Islet precursor cell (in vitro differentiated cells): ENCODE data around the gene CRHBP.
"Not testable (repeated sequence)": the region's sequence is repeated elsewhere in the genome, so short reads cannot be mapped to it uniquely, and the experiment has no call there.

ENCODE experiments used
- DNase-seq: peaks from one replicate; pipeline ENCODE4 v3.0.0-alpha.2; 2018

Gene CRHBP, protein sequence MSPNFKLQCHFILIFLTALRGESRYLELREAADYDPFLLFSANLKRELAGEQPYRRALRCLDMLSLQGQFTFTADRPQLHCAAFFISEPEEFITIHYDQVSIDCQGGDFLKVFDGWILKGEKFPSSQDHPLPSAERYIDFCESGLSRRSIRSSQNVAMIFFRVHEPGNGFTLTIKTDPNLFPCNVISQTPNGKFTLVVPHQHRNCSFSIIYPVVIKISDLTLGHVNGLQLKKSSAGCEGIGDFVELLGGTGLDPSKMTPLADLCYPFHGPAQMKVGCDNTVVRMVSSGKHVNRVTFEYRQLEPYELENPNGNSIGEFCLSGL

DNA sequence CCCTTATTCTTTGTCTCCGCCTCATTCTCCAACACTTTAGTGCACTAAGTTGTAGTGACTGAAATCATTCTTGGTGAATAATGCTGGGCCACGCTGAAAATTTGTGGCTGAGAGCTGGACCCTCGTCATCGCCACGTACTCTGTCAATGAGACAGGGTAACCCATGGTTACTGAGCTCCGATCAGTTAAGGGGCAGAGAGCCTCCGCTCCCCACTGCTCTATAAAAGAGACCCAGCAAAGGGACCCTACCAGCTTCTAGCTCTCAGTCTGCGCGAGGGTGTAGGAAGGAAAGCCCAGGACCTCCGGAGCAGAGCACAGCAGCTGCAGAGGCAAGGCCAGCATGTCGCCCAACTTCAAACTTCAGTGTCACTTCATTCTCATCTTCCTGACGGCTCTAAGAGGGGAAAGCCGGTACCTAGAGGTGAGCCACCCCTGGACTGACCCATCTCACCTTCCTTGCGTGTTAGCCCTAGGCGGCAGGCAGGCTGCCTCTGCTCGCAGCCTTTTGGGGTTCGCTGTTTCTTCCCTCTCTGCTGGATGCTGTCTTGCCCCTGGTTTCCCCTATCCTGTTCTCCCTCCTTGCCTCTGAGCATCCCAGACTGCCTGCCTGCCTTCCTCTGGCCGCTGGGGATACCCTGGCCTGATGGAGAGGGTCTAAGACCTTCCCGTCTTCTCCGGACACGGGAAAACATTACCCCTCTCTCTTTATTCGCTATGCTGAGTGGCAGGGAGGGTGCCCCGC, at the start of gene CRHBP:
Gene CRHBP, plus strand, starts transcription at position 251 of the 742 bp plus-strand sequence. Its CDS starts 90 bp downstream, at position 341.
- peak; percentile 60 for DNase-seq

DNA sequence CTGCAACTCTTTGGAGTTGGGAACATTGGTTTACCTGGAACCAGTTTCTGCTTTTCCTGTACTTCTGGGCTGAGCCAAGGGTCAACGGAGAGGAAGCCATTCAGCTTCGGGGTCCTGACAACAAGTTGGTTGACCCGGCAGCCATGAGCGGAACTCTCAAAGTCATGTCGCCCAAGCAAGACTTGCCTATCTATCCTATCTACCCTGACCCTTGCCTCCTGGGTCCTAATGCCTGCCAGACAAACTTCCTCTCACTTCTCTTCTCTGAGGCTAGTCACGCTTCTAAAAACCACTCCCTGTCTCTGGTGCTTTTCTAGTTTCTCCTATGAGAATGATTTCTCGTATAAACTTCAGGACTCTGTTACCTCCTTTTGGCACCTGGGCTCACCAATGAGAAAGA, 44.7 kb upstream of the CRHBP start:
- no peak for DNase-seq

- not testable (repeated sequence) for DNase-seq
These were observed 42.4 kb upstream of the CRHBP start for GRCh38 chr5:76910344-76910933.

- not testable (repeated sequence) for DNase-seq
These were observed 38.2 kb upstream of the CRHBP start for GRCh38 chr5:76914671-76915070.

DNA sequence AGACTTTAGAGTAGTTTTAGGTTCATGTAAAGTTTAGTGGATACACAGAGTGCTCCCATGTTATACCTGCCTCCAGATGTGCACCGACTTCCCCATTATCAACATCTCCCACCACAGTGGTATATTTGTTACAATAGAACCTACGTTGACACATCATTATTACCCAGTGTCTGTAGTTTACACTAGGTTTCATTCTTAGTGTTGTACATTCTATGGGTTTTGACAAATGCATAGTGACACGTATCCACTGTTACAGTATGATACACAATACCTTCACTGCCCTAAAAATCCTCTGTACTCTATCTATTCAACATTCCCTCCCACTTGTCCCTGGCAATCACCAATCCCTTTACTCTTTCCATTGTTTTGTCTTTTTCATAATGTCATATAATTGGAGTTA, 34.3 kb upstream of the CRHBP start:
- DNase-seq, result no peak

- DNase-seq, result no peak
These were observed 32.4 kb upstream of the CRHBP start for GRCh38 chr5:76920491-76920890.

DNA sequence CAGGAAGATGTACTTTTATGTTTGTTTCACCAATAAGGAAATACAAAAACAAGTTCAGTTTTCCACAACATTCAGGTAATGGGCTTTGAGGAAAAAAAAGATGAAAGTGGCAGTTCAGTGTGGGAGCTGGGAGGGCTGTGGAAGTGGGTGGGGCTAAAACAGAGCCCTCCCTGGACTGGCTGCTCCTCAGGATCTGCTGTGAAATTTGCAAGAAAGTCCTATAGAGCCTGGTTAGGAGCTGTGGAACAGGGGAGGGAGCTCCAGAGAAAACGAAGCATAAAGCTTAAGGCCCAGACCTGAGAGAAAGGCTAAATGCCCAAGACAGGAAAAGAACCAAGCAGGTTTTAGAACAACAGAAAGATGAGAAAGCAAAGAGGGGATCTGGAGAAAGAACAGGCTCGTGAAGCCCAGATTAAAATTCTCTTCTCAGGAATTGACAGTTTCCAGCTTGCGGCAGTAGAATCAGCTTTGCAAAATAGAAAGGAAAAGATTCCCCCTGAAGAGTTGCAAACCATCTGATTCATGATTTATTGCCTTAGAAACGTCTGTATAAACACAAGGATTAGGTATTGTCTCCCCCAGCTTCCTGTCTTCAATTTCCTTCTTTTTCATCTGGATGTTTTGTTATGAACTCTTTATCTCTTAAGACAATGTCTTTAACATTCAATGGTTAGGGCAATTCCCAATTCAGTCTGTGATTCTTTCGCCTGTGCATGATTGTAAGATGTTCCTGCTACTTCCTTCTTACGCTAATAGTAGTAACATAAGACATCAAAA, 26.3 kb upstream of the CRHBP start:
- no peak for DNase-seq

DNA sequence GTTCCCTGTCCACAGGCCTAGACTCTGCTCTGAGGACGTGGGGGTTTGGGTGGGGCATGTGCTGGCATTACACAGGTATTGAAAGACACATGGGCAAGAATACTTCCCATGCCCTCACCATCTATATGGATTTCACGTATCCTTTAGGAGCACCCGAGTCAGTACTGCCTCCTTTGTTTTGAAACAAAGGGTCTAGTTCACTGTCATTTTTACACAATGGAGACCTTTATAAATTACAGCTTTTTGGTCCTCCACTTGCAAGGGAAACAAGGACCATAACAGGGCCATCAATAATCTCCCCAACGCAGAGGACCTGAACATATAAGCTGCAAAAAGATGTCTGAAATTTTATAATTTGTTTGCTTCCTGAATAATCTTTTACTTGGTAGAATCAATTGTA, 24.9 kb upstream of the CRHBP start:
- no peak for DNase-seq

DNA sequence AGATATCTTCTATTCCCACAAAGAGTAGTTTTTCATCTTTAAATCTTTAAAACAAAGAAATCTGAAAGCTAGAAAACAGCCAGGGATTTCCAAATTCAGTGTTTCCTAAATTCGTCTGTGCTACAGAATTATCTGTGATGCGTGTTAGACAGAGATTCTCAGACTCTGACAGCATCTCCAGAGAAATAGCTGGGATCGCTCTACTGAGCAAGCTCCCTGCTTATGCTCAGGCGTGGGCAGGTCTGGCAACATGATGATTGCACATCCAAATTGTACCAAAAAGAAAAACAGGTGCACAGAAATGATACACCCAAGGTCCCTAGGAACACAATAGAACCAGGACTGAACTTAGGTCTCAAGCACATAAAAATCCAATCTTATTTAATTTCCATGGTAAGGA, 22.8 kb upstream of the CRHBP start:
- no peak for DNase-seq

- no peak for DNase-seq
These were observed 14.7 kb upstream of the CRHBP start for GRCh38 chr5:76938177-76938576.

- DNase-seq, result no peak
These were observed 11.8 kb upstream of the CRHBP start for GRCh38 chr5:76941000-76941399.

GRCh38 chr5:76941442-76941841, 11.4 kb upstream of the CRHBP start:
- no peak for DNase-seq

GRCh38 chr5:76942581-76942980, 10.3 kb upstream of the CRHBP start:
- no peak for DNase-seq

DNA sequence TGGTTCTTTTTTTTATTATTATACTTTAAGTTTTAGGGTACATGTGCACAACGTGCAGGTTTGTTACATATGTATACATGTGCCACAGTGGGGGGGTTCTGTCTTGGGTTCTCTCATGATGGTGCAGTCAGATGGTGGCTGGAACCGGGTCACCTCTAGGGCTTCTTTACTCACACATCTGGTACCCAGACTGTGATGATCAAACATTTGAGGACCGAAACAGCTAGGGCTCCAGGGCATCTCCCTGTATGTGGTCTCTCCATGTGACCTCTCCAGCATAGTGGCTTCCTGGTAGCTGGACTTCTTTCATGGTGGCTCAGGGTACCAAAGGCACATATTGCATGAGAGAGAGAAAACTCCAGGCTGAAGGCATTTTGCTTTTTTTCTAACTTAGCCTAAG, 9.8 kb upstream of the CRHBP start:
- DNase-seq, result no peak

DNA sequence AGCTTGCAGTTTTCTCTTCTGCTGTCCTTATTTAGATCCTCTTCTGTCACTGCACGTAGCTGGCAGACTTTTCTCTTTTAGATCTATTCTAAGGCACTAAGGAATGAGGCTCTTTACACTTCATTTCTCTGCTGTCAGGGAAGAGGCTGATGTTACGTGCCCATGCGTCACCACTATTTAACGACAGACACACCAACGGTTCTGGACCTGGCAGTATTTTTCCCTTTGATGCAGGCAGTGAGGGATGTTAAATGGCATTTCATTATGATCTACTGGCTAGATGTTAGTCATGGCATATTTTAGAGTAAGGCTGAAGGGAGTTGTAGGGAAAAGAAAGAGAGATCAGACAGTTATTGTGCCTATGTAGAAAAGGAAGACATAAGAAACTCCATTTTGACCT, 8.2 kb upstream of the CRHBP start:
- DNase-seq, result no peak

DNA sequence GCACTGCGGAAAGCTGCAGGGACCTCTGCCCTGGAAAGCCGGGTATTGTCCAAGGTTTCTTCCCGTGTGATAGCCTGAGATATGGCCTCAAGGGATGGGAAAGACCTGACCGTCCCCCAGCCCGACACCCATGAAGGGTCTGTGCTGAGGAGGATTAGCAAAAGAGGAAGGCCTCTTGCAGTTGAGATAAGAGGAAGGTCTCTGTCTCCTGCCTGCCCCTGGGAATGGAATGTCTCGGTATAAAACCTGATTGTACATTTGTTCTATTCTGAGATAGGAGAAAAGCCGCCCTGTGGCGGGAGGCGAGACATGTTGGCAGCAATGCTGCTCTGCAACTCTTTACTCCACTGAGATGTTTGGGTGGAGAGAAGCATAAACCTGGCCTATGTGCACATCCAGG, 7.6 kb upstream of the CRHBP start:
- DNase-seq, result peak; percentile 69

DNA sequence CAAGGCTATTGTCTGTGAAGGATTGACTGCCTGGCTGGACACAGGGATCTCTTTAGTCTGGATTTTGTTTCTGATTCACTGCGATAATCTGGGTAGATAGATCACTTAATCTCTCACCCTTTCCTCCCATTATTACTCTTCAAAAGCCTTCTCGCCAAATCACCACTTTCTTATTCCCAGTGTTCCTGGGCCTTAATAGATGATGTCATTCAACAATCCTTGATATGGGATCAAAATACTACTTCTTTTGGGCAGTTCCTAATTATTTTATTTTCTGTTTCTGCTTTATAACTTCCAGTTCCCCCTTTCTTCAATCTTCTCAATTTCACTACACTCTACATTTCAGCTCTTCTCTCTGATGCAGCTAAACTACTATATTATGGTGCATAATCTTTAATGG, 6.8 kb upstream of the CRHBP start:
- no peak for DNase-seq

GRCh38 chr5:76947082-76947503, 5.8 kb upstream of the CRHBP start:
- no peak for DNase-seq

DNA sequence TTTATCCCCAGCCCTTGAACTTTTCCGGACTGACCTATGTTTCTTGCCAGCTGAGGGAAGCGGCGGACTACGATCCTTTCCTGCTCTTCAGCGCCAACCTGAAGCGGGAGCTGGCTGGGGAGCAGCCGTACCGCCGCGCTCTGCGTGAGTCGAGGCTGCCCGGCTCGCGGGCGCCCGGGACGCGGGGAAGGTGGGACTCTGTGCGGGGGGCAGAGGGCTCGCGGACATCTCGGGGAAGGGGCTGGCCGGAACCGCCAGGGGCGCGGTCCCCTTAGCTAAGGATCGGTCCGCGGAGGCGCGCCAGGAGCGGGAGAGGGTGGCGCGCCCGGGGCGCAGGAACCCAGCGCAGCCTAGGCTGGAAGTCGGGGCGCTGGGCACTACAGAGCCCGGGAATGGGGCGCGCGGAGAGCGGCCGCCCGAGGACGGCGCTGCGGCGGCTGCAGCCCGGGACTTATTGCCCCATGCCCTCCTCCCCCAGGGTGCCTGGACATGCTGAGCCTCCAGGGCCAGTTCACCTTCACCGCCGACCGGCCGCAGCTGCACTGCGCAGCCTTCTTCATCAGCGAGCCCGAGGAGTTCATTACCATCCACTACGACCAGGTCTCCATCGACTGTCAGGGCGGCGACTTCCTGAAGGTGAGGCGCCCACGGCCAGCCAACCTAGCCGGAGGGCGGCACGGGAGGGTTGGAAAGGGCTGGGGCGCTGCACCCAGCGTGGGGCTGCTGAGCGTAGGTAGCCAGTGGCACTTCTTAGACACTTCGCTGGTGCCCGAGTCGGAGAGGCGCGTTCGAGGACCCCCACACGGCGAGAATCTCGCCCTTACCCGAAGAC, 922 bp downstream of the CRHBP start:
- peak; percentile 61 for DNase-seq

DNA sequence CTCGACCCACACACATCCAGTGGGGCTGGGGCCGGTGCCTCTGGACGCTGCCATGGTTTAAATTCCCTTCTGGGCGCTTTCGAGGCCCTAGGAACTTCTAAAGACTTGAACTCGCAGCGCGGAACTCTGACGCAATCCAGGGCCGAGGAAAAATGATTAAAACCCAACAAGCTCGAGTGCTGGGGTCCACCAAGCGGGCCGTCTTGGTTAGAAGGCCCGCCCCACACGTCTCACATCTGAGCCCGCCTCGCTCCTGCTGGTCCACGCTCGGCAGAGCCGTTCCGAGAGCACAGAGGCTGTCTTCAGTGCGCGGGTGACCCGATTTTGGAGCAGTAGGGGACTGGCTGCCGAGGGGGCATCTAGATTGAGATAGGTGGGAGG, 1.5 kb downstream of the CRHBP start:
- no peak for DNase-seq

DNA sequence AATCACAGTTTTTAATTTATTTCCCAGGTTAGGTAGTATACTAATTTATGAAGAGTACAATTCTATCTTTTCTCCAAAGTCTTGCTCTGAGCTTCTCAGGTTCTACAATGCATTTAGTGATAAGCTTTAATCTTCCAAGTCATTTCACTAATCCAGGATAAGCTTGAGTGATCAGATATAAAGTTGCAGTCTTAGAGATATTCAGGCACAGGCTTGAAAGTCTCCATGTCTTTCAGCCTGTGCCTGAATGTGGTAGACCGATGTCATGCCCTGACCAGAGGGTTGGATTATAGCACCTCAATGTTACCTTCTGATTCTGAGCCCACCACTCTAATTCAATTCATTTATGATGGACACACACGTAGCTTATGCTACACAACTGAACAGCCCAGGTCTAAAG, 3.2 kb downstream of the CRHBP start:
- no peak for DNase-seq

GRCh38 chr5:76958991-76959767, 6.3 kb downstream of the CRHBP start:
- DNase-seq, result no peak
